Measurements from ENCODE around the gene OR2T4. TPM values are rescaled to one million over a fixed set of nuclear protein-coding genes. Genes with fewer than 3 reads are reported as not detected.

The OR2T4 gene
- total and polyA plus RNA-seq, 10 of the 15 experiments (the other 5 are each of a cell fraction or from before 2014, with no cell fraction given) = 0.22 to 0.30 TPM; not detected in 8

- no peak for TF ChIP-seq ATF3 (IDR thresholded peaks at IDR 0.05; ENCODE audit: borderline replicate concordance, extremely low read depth, low read depth, low read length)
- no peak for TF ChIP-seq POLR2A (IDR thresholded peaks at IDR 0.05; ENCODE audit: low read depth, low read length)
Observed at GRCh38 chr1:248324468-248324867, 37.0 kb upstream of the OR2T4 start, which contains the start of gene OR2M7 (continued).

- BruUV-seq (replicated peaks) = no TSS peak
- SMC1A ChIA-PET (ENCODE audit: uncharacterized antibody, unreplicated experiment) = no interaction called here
- Histone ChIP-seq H4K20me1 (ENCODE audit: control insufficient read depth, insufficient read depth) (no peaks in the 10 kb centered on the region), H3K9ac (ENCODE audit: control insufficient read depth, insufficient read depth, low read length) (no peak overlapping the region), H2AFZ (ENCODE audit: control insufficient read depth, low read depth, low read length) (no peak overlapping the region), H3K4me1 (ENCODE audit: control insufficient read depth, insufficient read depth, low read length) (no peaks in the 10 kb centered on the region), H3K79me2 (ENCODE audit: control insufficient read depth, insufficient read depth, low read length) (no peaks in the 10 kb centered on the region), H3K4me2 (ENCODE audit: control insufficient read depth, insufficient read depth) (no peak overlapping the region), H3K4me3 (no peak overlapping the region), H3K36me3 (ENCODE audit: control insufficient read depth in 2 of 2, insufficient read depth in 2 of 2, low read length in 1 of 2) (no peaks in the 10 kb centered on the region), H3K27ac (ENCODE audit: control insufficient read depth, insufficient read depth) (no peak overlapping the region), H3K9me3 (replicated peaks; ENCODE audit: control insufficient read depth, insufficient read depth, low read length) (no peaks in the 10 kb centered on the region), H3K27me3 (replicated peaks in 1 of 2; ENCODE audit: control insufficient read depth in 2 of 2, insufficient read depth in 2 of 2, low read length in 1 of 2) (no peaks in the 10 kb centered on the region)
- CTCF ChIA-PET = no interaction called here
- no peak for ATAC-seq
- TF ChIP-seq CBX3 (IDR thresholded peaks at IDR 0.05; ENCODE audit: borderline replicate concordance, low read depth) (no peak), ZNF592 (IDR thresholded peaks at IDR 0.05) (no peak), STAT3 (IDR thresholded peaks at IDR 0.05; ENCODE audit: low read depth, low read length) (no peak), RELA (IDR thresholded peaks at IDR 0.05; ENCODE audit: borderline replicate concordance, partially characterized antibody) (no peak), POU2F2 (IDR thresholded peaks at IDR 0.05; ENCODE audit: borderline replicate concordance, low read depth, low read length) (no peak), SIN3A (IDR thresholded peaks at IDR 0.05; ENCODE audit: low read depth, low read length) (no peak), RAD51 (IDR thresholded peaks at IDR 0.05) (no peak), TAF1 (IDR thresholded peaks at IDR 0.05; ENCODE audit: borderline replicate concordance, low read depth, low read length) (no peak), MLLT1 (IDR thresholded peaks at IDR 0.05) (no peak), MYC (IDR thresholded peaks at IDR 0.05; ENCODE audit: insufficient read depth, insufficient read length, insufficient replicate concordance, low read length, severe bottlenecking) (no peak), NR2C1 (IDR thresholded peaks at IDR 0.05) (no peak), NFYA (IDR thresholded peaks at IDR 0.05; ENCODE audit: borderline replicate concordance, low read depth, low read length) (no peak)
- intact Hi-C loops (cut with micrococcal nuclease; ENCODE audit: unreplicated experiment) (no loop called here), in situ Hi-C loops (cut with MboI) (no loop called here)
- no peak for FAIRE-seq
- 4% methylated on average over 3 of the region's 3 CpGs for WGBS (ENCODE audit: insufficient coverage, insufficient replicate concordance, low lambda C conversion rate, missing lambda C conversion rate)
- RAD21 ChIA-PET (ENCODE audit: unreplicated experiment) = no interaction called here
- POLR2A ChIA-PET = no interaction called here
- DNase-seq (ENCODE audit: low read depth, low spot score) = no peak
Observed at GRCh38 chr1:248343451-248343850, 18.0 kb upstream of the OR2T4 start.
